Motor neuron (in vitro differentiated cells): ENCODE results near the gene COX19. TPM values are rescaled to one million over a fixed set of nuclear protein-coding genes. Genes with fewer than 3 reads are reported as not detected.

Source experiments
- total RNA-seq, 8 experiments: library from RNA; unstranded; fragments of 300-600 nt; gene quantifications; 2 replicates each; pipeline versions ENCODE4 v1.2.3 to v1.2.4, GENCODE V29; 2022

Gene COX19
- total RNA-seq, 8 experiments from 2014 or later: 4.7 to 13.9 (median 10.3) TPM

Other genes starting within 250 kb of the COX19 start
- gene DNAAF5, start 248.8 kb downstream of the COX19 start, total RNA-seq: 10 to 100 TPM in 5 of 8 experiments, 1 to 10 TPM in 3; 6.7 to 45.1 (median 14.5) TPM
- gene PRKAR1B, start 248.3 kb downstream of the COX19 start, total RNA-seq: 10 to 100 TPM; 14.3 to 42.2 (median 19.0) TPM
- gene SUN1, start 143.1 kb downstream of the COX19 start, total RNA-seq: 100 to 1,000 TPM in 1 of 8 experiments, 10 to 100 TPM in 7; 30.8 to 102 (median 53.0) TPM
- gene GET4, start 99.0 kb downstream of the COX19 start, total RNA-seq: 10 to 100 TPM; 12.6 to 42.8 (median 27.5) TPM
- gene ADAP1, start 20.9 kb downstream of the COX19 start, total RNA-seq: 10 to 100 TPM in 1 of 8 experiments, 1 to 10 TPM in 7; 1.3 to 24.2 (median 3.7) TPM
- gene CYP2W1, start 7.6 kb upstream of the COX19 start, total RNA-seq: under 1 TPM in 7 of 8 experiments, not detected in 1; 0.05 to 0.77 (median 0.51) TPM
- gene GPR146, start 69.0 kb upstream of the COX19 start, total RNA-seq: 1 to 10 TPM in 7 of 8 experiments, under 1 TPM in 1; 1.00 to 4.6 (median 1.4) TPM
- gene GPER1, start 112.6 kb upstream of the COX19 start, total RNA-seq: 1 to 10 TPM in 4 of 8 experiments, under 1 TPM in 4; 0.43 to 3.6 (median 1.1) TPM
- 10 to 100 TPM; 14.7 to 68.5 (median 41.3) TPM for gene ZFAND2A, start 184.6 kb upstream of the COX19 start, total RNA-seq